ENCODE measurements around the gene MALL.
"Not testable (repeated sequence)": the region's sequence is repeated elsewhere in the genome, so short reads cannot be mapped to it uniquely, and the experiment has no call there.

- not testable (repeated sequence) for TF ChIP-seq EZH2 (IDR thresholded peaks at IDR 0.05); POLR2AphosphoS5 (IDR thresholded peaks at IDR 0.05; ENCODE audit: borderline replicate concordance, low read depth, low read length)
Observed at GRCh38 chr2:110052166-110052565, 63.5 kb downstream of the MALL start.
